Neutrophil (primary cell): ENCODE results near the gene CD300LG.
"Not testable (repeated sequence)": the region's sequence is repeated elsewhere in the genome, so short reads cannot be mapped to it uniquely, and the experiment has no call there.

Experiments used
- H3K27ac ChIP-seq: fragments of 200-600 bp; sonication (generic); 2 replicates; pipeline ENCODE4 v1.5.1; 2016; ENCODE audit warnings: mild to moderate bottlenecking, moderate library complexity
- H3K27me3 ChIP-seq: fragments of 200-600 bp; sonication (generic); 2 replicates; pipeline ENCODE4 v1.6.0; 2016; ENCODE audit warnings: mild to moderate bottlenecking
- H3K36me3 ChIP-seq: fragments of 200-600 bp; sonication (generic); 2 replicates; pipeline ENCODE4 v1.5.1; 2017
- H3K4me1 ChIP-seq, 2 experiments: fragments of 200-600 bp in 1 of 2; sonication (generic) in 1 of 2; 1 replicate in 1 of 2; 2 replicates in 1 of 2; pipeline versions ENCODE4 v1.5.1 to v1.6.1; 2013 to 2016; ENCODE audit warnings: low read depth in 1 of 2, low read length in 1 of 2, mild to moderate bottlenecking in 1 of 2, moderate library complexity in 1 of 2; ENCODE audit not compliant: control insufficient read depth in 1 of 2, insufficient read depth in 1 of 2
- H3K4me3 ChIP-seq, 2 experiments: fragments of 200-600 bp in 1 of 2; sonication (generic) in 1 of 2; 1 replicate in 1 of 2; 2 replicates in 1 of 2; pipeline ENCODE4 v1.5.1; 2013 to 2016; ENCODE audit warnings: low read depth in 1 of 2, low read length in 1 of 2, mild to moderate bottlenecking in 1 of 2, moderate library complexity in 1 of 2
- H3K9me3 ChIP-seq: fragments of 200-600 bp; sonication (generic); 2 replicates; pipeline ENCODE4 v1.5.1; 2016
- TF ChIP-seq, protein P1 (sequence below): fragments of 200-600 bp; sonication (generic); IDR thresholded peaks from 2 replicates; pipeline ENCODE4 v1.5.1; 2016; ENCODE audit warnings: antibody characterized with exemption

Gene CD300LG

GRCh38 chr17:43891851-43892646, 45.1 kb downstream of the CD300LG start:
- H3K4me1 ChIP-seq = no peaks in the 10 kb centered on the region

GRCh38 chr17:43892647-43892952, 45.6 kb downstream of the CD300LG start:
- Histone ChIP-seq H3K27me3 (peaks cover 30% of the 10 kb centered on the region), H3K27ac (no peak overlapping the region), H3K4me1 (no peaks in the 10 kb centered on the region), H3K9me3 (no peaks in the 10 kb centered on the region), H3K4me3 (no peak overlapping the region), H3K36me3 (no peaks in the 10 kb centered on the region)
- TF ChIP-seq, protein P1, sequence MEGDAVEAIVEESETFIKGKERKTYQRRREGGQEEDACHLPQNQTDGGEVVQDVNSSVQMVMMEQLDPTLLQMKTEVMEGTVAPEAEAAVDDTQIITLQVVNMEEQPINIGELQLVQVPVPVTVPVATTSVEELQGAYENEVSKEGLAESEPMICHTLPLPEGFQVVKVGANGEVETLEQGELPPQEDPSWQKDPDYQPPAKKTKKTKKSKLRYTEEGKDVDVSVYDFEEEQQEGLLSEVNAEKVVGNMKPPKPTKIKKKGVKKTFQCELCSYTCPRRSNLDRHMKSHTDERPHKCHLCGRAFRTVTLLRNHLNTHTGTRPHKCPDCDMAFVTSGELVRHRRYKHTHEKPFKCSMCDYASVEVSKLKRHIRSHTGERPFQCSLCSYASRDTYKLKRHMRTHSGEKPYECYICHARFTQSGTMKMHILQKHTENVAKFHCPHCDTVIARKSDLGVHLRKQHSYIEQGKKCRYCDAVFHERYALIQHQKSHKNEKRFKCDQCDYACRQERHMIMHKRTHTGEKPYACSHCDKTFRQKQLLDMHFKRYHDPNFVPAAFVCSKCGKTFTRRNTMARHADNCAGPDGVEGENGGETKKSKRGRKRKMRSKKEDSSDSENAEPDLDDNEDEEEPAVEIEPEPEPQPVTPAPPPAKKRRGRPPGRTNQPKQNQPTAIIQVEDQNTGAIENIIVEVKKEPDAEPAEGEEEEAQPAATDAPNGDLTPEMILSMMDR = no peak

More at GRCh38 chr17:43891851-43892646, 45.1 kb downstream of the CD300LG start:
- no peaks in the 10 kb centered on the region for H3K9me3 ChIP-seq
- no peak overlapping the region for H3K27ac ChIP-seq
- H3K4me3 ChIP-seq = no peak overlapping the region
- peaks cover 28% of the 10 kb centered on the region for H3K27me3 ChIP-seq
- H3K36me3 ChIP-seq = no peaks in the 10 kb centered on the region
- TF ChIP-seq, protein P1 = no peak

- not testable (repeated sequence) for H3K4me1 ChIP-seq, H3K4me3 ChIP-seq, H3K36me3 ChIP-seq, H3K27ac ChIP-seq, H3K9me3 ChIP-seq
- peaks cover 35% of the 10 kb centered on the region for H3K27me3 ChIP-seq
Observed at GRCh38 chr17:43894494-43894893, 47.5 kb downstream of the CD300LG start.

DNA sequence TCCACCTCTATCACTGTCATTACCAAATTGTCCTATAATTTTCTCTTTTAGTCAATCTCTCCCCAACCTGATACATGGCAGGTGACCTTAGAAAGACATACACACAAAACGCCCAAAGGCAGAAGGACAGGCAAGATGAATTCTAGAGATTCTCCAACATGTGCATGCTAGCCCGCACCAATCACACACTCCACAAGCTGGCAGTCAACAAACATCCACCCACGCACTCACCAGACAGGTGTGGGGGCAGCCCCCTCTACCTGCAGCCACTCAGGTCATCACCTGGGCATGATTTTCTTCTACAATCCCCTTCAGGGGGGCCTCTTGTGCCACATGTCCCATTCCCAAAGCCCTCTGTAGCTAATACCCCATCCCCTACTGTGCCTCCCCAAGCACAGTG, 50.9 kb downstream of the CD300LG start:
- H3K36me3 ChIP-seq = no peaks in the 10 kb centered on the region
- peaks cover 68% of the 10 kb centered on the region for H3K27me3 ChIP-seq
- no peak overlapping the region for H3K4me3 ChIP-seq
- TF ChIP-seq, protein P1 = no peak
- peaks cover 7 to 12% of the 10 kb centered on the region in 2 experiments for H3K4me1 ChIP-seq
- H3K27ac ChIP-seq = no peak overlapping the region
- H3K9me3 ChIP-seq = no peaks in the 10 kb centered on the region

- Histone ChIP-seq H3K4me1 (peaks cover 7 to 12% of the 10 kb centered on the region in 2 experiments), H3K27me3 (peaks cover 66% of the 10 kb centered on the region)
- TF ChIP-seq, protein P1 = no peak
Observed at GRCh38 chr17:43898446-43898845, 51.5 kb downstream of the CD300LG start.

GRCh38 chr17:43900183-43900857, 53.3 kb downstream of the CD300LG start:
- no peak overlapping the region for H3K27ac ChIP-seq

More at GRCh38 chr17:43898446-43898845, 51.5 kb downstream of the CD300LG start:
- Histone ChIP-seq H3K36me3 (no peaks in the 10 kb centered on the region), H3K4me3 (no peak overlapping the region), H3K9me3 (no peaks in the 10 kb centered on the region), H3K27ac (no peak overlapping the region)

More at GRCh38 chr17:43900183-43900857, 53.3 kb downstream of the CD300LG start:
- Histone ChIP-seq H3K4me3 (peak overlapping the region; percentile 25 to 29), H3K4me1 (peaks cover 7 to 12% of the 10 kb centered on the region in 2 experiments), H3K27me3 (peaks cover 85% of the 10 kb centered on the region), H3K36me3 (no peaks in the 10 kb centered on the region), H3K9me3 (no peaks in the 10 kb centered on the region)
- TF ChIP-seq, protein P1 = no peak
